ENCODE results near the gene CCSER2.

DNA sequence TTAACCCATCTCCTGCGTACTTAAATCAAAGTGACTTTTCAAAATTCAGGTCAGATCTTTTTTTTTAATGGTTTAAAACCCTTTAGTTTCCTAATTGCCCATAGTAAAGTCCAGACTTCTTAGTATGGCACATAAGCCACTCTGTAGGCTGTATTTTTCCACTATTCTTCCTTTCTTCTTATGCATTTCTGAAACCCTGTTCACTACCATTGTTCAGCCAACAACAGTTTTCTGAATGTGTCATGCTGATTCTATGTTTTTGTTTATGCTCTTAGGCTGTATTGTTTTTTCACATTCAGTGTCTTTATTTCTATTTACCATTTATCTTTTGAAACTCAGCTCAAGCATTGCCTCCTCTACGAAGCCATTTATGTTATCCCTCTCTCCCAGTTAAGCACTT, 26.7 kb downstream of the CCSER2 start:
- TF ChIP-seq, protein P1, sequence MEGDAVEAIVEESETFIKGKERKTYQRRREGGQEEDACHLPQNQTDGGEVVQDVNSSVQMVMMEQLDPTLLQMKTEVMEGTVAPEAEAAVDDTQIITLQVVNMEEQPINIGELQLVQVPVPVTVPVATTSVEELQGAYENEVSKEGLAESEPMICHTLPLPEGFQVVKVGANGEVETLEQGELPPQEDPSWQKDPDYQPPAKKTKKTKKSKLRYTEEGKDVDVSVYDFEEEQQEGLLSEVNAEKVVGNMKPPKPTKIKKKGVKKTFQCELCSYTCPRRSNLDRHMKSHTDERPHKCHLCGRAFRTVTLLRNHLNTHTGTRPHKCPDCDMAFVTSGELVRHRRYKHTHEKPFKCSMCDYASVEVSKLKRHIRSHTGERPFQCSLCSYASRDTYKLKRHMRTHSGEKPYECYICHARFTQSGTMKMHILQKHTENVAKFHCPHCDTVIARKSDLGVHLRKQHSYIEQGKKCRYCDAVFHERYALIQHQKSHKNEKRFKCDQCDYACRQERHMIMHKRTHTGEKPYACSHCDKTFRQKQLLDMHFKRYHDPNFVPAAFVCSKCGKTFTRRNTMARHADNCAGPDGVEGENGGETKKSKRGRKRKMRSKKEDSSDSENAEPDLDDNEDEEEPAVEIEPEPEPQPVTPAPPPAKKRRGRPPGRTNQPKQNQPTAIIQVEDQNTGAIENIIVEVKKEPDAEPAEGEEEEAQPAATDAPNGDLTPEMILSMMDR (IDR thresholded peaks at IDR 0.05), result no peak
- no peak for TF ChIP-seq POLR2A (IDR thresholded peaks at IDR 0.05)

Measured in right lobe of liver (tissue), 4 donors.